GM21786 (cell line): ENCODE measurements around the gene PNPLA5.

Experiments
- ATAC-seq: cut with Tn5 transposase; IDR thresholded peaks from one replicate; pipeline ENCODE4 v1.9.1; 2021; ENCODE audit not compliant: unreplicated experiment

The PNPLA5 gene

DNA sequence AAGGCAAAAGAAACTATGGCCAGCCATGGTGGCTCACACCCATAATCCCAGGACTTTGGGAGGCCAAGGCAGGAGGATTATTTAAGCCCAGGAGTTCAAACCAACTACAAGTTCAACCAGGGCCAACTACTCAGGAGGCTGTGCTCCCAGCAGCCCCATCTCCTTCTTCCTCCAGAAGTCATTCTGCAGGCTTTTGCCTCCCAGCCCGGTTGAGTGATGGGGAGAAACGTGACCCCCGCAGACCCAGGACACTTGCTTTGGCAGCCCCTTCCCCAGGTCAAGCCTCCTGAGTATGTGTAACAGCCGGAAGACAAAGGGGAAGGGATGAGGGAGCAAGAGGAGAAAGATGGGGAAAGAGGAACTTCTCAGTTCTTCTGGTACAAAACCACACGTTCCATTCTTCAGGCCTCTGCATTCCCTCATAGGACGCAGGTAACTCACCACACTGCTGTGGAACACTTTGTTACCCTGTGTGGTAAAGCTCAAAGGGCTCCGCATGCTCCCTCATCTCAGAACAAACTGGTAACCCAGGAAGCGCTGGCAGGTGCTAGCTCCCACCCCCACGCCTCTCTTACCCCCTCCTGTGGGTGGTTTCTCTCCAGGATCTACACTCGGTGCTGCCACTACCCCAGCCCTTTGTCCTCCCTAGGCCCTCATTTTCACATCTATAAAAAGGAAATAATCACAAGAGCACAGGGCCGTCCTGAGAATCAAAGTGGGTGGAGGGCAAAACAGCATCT lies 33.5 kb downstream of the PNPLA5 start:
- no peak for ATAC-seq

DNA sequence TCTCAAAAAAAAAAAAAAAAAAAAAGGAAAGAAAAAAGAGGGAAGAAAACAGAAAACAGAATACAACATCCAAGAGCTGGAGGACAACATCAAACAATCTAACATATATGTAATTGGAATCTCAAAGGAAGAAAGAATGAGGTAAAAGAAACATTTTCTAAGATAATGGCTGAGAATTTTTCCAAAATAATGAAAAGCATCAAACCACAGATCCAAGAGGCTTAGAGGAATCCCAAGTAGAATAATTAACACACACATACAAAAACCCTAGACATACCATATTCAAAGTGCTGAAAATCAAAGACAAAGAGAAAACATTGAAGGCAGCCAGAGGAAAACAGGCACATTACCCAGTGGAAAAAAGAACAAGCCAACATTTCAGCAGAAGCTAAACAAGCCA lies 34.4 kb downstream of the PNPLA5 start:
- ATAC-seq, result no peak

DNA sequence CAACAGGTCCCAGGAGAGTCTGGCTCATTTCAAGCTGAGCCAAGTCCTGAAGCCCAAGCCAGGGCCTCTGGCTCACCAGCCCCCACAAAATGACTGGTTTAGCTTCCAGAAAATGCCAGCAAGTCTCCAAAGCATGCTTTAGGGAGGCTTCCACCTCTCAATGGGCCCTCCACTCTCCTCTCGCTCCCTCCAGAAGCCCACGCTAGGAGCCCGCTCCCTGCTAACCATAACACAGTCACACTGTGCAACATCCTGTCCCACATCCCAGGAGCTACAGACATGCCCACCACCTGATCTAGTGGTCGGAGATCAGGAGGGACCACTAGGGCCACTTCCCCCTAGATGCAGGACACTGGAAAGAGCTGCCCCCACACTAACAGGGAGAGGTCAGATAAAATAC lies 36.4 kb downstream of the PNPLA5 start:
- no peak for ATAC-seq

DNA sequence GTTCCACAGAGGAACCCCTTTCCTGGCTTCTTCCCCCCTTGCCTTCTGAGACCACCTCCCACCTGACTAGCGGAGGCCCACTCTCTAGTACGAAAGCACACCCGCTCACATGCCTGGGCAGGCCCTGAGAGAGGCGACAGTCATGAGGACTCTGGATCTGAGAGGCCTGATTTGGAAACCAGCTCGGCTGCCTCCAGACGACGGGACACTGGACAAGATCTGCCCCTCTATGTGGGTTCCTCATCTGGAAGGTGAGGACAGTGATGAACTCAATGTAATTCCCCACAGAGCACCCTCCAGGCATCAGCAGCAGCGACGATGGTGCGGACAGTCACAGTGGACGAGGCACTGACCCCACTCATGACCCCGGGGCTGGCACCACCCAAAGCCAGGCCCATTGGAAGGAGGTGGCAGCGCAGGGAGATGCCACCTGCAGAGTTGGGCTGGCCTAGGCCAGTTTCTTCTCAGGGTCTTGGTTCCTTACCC lies 37.0 kb downstream of the PNPLA5 start:
- no peak for ATAC-seq

DNA sequence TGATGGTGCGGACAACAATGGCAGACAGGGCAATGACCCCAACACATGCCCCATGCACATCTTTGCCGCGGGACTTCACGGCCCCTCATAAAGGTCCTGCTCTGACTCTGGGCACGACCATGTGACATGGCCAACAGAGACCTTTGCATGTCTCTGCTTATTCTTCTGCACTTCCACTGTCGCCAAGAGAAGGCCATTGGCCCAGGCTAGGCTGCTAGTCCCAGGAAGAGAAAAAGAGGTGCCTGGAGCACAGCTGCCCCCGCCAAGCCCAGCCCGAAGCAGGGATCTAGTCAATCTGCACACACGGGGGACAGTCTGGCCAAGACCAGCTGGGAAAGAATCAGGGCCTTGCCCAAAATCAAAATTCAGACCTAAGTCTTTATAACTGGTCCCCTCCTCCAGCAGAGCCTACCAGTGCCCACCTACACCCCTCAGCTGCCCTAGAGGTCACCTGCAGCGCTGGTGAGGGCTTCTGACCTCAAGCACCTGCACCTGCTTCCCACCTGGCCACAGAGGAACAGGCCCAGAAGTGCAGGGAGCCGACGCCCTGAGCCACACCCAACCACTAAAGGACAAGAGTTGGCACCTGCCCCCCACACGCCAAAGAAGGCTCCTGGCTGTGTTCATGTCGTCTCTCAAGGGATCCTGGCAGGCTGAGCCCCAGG lies 37.6 kb downstream of the PNPLA5 start:
- no peak for ATAC-seq

DNA sequence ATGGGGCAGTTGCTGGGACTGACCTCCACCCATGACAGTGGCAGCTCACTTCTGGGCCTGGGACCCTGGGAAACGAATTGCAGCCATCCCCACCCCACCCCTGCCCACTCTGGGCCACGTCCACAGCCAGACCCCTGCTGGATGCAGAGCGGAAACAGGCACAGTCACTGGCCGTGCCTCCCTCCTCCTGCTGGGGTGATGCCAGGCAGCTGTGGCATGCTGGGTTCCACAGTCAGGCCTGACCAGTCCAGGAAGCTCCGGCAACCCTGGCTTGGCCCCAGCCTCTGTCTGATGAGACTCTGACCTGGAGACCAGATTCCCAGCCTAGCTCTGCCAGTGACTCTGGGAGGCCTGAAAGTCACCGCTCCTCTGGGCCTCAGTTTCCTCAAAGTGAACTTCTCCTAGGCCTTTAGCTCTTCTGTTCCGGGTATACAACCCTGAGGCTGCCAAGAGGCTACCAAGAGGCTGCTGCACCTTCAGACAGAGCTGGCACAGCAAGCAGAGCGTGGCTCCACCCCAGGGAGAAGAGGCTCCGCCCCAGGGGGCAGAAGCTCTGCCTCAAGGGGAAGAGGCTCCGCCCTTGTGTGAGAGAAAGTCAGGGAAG lies 38.4 kb downstream of the PNPLA5 start:
- no peak for ATAC-seq

DNA sequence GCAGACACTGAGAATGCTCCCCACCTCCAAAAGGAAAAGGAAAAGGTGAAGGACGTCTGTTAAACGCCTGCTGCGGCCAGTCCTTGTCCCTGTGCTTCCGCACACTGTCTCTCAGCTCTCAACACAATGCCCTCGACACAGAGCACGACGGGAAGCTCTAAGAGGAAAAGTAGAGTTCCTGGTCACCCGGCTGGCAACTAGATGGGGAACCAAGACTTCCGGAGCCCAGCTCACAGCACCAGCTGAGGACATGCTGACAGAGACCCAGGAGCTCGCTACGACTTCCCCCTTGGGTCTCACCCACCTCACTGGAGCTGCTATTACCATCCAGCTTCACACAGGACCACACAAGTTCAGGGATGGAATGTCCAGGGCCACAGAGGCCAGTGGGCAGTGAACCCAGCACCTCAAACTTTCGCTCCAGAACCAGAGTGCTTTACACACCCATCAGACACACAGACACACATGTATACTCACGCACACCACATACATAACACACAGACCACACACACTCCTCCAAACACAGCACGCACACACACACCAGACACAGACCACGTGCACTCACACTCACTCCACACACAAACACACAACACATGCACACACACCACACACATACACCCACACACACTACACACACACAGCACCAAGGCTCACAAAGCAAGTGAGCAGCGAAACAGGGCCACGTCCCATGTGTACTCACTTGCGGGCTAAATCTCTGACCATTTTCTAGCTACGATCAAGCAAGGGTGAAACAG lies 39.1 kb downstream of the PNPLA5 start:
- ATAC-seq, result no peak

DNA sequence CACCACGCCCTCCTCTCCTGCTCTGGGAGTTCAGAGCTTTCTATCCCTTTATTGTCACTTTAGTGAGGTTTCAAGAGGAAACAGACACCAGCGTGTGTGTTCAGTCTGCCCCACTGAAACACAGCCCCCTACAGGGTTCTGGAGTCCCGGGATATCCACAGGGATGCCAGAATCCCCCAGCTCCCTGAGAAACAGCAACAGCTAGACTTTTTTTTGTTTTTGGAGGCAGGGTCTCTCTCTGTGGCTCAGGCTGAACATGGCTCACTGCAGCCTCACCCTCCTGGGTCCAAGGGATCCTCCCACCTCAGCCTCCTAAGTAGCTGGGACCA lies 39.9 kb downstream of the PNPLA5 start:
- no peak for ATAC-seq

DNA sequence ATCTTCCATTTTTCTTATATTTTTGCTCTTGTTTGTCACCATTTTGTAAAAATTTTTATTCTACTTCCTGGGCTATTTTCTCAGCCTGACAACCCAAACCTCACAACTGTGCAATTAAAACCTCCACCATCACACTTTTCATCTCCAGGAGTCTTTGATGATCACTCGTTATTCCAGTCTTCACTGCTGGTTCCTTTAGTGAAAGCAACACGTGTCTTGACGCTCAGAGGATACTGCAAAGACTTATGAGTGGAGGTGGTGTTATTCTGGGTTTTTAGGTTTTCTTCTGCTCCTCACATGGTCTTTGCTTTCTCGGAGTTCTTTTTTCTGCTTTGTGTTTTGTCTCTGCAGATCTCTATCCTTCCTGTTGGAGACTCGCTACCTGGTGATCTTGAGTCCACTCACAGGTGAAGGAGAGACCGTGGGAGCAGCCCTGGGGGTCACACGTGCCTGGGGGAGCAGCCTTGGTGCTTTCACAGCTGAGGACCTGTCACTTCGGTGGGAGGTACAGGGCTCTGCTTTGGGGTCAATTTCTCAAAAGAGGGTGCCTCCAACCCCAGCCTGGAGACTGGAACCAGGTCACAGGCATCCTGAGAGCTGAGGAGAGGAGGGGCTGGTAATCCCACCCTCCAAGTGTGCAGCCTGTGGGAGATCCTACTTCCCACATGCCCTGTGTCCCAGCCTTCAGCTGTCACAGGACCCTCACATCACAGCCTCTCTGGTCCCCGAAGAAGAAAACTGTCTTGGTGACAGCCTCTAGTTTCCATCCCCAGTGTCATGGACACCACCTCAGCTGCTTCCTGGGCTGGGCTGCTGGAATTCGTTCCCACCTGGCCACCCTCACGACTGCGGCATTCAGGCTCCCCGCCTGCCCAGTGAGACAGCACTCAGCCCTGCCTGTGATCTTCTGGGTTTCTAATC lies 40.5 kb downstream of the PNPLA5 start:
- ATAC-seq, result no peak

DNA sequence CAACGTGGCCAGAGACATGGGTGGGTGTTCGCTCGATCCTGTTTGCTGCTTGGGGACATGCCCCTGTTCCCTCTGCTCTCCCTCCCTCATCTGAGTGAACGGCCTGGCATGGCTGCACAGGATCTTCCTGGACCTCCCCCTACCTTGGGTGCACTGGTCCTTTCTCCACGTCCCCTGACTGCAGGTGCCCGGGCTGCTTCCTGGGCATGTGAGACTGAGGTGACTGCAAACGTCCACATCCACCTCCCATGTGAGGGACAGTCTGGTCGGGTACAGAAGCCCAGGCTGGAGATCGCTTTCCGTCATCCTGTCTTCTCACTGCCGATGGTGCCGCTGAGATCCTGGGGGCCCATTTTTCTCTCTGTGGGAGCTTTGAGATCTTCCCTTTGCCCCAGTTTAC lies 41.3 kb downstream of the PNPLA5 start:
- ATAC-seq, result no peak

DNA sequence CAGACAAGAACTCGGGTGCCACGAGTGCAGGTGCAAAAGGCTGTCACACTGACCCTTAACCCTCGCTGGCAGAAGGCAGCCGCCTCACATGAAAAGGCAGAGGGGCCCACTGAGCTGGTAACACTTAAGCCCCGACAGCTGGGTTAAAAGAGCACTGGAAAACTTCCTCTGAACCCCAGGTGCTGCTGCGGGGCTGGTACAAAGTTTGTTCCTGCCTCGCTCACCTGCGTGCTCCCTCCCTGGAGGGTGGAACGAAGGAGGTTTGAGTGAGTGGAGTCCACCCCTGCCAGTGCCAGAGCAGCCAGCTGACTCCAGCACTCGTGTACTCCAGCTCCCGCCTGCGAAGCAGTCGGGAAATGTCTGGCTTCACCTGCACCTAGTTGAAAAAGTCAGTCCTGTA lies 42.1 kb downstream of the PNPLA5 start:
- ATAC-seq, result no peak

DNA sequence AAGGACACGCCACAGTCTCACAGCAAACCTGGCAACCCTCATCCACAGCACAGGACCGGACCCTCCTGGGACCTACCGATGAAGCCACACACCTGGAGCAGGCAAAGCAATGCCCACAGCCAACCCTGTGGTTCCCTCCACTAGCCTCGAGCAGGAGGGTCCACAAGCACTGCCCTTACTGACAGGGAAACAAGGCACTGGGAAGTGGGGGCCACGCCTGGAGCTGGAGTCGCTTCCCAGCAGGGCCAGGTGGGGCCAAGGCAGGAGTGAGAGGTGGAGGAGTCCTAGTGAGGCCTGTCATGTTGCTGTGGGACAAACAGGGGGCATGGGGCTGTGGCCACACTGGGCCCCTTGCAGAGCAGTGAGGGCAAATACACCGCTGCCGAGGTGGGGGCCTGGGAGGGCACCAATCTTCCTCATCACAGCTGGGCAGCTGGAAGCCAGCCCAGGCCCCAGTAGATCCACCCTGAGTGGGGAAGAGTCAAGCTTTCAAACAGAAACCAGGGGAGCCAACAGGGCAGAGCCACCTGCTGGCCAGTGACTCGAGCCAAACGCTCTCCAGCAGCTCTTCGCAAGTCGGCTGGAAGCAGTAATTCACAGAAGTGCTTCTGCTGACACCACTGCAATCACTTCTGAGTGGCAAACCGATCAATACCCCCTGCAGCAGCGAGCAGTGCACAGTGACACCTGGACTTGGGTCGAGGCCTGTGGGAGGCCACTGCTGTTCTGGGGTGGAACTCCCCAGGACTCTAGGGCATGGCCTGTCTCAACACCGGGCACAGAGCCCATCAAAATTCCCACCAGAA lies 43.2 kb downstream of the PNPLA5 start:
- no peak for ATAC-seq

DNA sequence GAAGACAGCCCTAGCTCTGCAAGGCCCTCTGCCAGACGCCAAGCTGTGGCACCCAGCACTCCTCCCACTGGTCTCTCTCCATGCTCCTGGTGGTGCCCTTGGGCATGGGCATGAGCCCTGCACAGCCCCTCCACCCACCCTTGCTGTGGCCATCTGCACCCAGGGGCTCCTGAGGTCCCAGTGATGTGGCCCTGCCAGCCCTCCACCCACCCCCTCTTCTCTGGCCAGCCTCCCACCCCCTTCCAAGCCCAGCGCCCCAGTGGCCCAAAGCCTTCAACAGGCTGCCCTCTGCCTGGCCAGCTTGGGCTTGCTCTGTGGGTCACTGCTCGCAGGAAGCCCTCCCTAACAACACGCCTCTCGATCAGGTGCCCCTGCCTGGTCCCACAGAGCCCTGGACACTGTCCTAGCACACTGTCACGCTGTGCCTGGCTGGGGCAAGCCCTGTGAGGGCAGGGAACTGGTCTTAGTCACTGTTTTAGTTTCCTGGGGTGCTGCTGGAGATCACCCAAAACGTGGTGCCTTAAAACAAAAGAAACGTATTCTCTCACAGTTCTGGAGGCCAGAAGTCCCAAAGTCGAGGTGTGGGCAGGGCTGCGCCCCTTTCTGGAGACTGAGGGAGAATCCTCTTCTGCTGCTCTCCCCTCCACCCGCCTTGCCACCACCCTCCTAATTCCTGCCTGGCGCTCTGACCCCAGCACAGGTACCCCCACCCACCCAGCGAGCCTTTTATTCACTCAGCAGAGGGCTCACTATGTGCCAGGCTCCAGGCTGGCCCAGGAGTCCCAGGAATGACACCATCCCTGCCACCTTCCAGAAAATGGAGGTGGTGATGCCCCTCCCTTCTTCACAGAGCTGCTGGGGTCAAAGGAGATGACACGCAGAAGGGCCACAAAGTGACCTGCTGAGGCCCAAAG lies 44.2 kb downstream of the PNPLA5 start:
- no peak for ATAC-seq

DNA sequence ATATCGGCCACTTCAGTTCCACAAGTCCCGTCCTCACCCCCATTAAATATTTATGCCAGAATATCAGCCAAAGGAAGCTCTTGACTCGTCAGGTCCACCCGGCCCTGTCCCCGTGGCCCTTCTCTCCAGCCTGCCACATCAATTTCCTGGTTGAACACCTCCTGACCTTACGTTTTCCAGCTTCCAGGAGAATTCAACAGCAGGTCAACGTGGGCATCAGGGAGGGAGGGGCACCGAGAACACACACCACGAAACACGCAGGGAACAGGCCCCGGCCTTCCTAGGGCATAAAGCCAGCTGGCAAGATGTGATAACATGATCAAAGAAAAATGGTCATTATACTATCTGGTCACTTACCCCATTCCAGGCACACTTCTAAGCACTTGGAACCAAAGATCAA lies 44.8 kb downstream of the PNPLA5 start:
- no peak for ATAC-seq

DNA sequence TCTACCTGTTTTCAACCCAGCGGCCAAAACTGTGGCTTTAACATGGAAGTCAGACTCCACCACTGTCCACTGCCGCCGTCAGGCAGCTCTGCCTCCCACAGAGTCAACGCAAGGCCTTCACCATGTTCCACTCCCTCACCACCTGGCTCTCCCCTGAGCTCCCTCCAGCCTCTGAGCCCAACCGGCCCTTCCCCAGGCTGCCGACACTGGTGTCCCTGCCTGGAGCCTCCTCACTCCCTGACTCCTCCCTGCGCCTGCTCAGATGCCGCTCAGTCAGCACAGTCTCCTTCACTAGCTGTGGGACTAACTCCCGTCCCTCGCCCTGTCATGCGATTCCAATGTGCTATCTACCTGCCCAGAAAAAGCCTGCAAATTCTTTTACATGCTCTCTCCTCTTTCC lies 45.8 kb downstream of the PNPLA5 start:
- ATAC-seq, result no peak

DNA sequence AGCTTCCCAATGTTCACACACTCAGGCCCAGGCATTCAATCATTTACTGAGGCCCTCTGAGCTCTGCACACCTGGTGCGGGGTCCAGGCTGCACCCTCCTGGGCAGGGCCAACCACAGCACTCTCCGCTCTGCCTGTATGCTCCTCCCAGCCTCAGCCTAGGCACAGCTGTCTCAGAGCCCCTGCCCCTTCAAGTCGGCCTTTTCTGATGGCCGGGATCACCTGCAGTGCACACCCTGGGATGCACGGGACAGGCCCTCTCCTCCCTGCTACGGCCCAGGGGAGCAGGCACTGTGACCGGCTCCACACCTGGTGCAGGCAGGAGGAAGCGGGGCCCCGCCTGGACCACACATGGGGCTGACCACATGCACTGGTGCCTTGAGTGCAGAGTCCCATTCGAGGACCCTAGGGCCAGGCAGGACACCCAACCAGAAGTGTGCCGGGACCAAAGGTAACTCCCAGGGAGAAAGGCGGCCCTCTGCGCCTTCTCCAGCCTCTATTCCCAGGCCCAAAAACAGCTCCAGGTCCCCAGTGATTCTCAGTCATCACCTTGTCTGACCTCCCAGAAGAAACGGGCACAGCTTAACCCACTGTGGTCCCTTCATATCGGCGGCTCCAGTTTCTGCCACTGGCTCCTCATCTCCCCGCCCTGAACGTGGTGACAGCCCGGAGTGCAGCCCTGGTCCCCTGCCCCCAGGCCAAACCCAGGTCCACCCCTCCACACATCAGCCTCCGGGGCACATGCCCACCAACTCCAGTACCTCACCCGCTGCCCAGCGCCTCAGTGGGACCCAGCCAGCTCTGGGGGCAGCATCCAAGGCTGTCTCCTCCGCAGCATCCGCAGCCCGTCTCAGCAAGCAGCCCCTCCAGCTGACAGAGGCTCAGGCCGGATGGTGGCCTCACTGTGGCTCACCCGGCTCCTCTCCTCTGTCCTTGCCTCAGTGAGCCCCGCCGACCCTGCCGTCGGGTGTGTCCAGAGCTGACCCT lies 47.0 kb downstream of the PNPLA5 start:
- ATAC-seq, result no peak

DNA sequence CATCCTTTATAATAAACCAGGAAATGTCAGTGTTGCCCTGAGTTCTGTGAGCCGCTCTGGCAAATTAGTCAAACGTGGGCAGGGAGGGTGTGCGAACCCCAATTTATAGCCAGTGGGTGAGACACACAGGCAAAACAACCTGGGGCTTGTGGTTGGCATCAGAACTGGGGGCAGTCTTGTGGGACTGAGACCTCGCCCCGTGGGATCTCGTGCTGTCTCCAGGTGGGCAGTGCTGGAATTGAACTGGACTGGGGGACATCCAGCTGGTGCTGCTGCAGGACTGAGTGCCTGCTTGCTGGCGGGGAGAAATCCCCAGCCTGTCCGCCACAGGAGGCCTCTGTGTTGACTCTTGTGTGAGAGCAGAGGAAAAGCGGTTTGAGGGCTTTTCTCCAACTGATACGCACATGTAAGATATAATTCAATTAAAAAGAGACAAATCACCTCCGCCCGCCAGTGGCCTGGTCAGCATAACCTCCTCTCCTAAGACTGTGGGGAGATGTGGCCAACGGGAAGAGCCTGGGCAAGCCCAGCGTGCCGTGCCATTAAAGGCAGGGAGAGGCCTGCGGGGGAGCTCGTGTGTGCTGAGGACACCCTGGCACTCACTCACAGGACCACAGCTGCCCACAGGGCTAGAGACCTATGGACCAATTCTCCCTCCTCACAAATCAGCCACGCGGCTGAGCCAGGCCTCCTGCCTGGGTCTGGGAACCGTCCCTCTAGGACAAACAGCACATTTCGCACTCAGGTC lies 47.9 kb downstream of the PNPLA5 start:
- no peak for ATAC-seq
